Colonic mucosa (tissue), 4 donors: ENCODE results near the gene REC8. TPM values are rescaled to one million over a fixed set of nuclear protein-coding genes. Genes with fewer than 3 reads are reported as not detected.

Source experiments
- DNase-seq: peaks from one replicate; pipeline ENCODE4 v3.0.0-alpha.2; 2020
- H3K27ac ChIP-seq: fragments of 200-600 bp; one replicate; pipeline ENCODE4 v1.8.0; 2021
- H3K27me3 ChIP-seq: fragments of 200-600 bp; one replicate; pipeline ENCODE4 v1.8.0; 2021
- H3K36me3 ChIP-seq: fragments of 200-600 bp; one replicate; pipeline ENCODE4 v1.8.0; 2021
- H3K4me1 ChIP-seq: fragments of 200-600 bp; one replicate; pipeline ENCODE4 v1.8.0; 2021; ENCODE audit warnings: mild to moderate bottlenecking
- H3K4me3 ChIP-seq: fragments of 200-600 bp; one replicate; pipeline ENCODE4 v1.8.0; 2021
- H3K9ac ChIP-seq, 2 donors: one replicate each; pipeline ENCODE4 v1.7.0; 2013; ENCODE audit warnings: control low read depth in 2 of 2, low read depth in 2 of 2, low read length in 2 of 2
- H3K9me3 ChIP-seq: fragments of 200-600 bp; one replicate; pipeline ENCODE4 v1.8.0; 2021
- CTCF ChIP-seq: fragments of 200-600 bp; IDR thresholded peaks from one replicate; pipeline ENCODE4 v1.8.0; 2022; ENCODE audit warnings: antibody characterized with exemption, mild to moderate bottlenecking
- intact Hi-C: fragments of 100-400 bp; cut with DNase I; formaldehyde crosslinking; loops from one replicate; pipeline ENCODE4 v1.14.1; 2022
- total RNA-seq, 2 donors: library from RNA; stranded (reverse); fragmentation: NEBNext Ultra II Directional in 1 of 2; extraction: Animal tissue kit (Norgen Biotek cat#: 25700) in 1 of 2; gene quantifications; one replicate each; pipeline ENCODE4 v1.2.1, GENCODE V29; 2021
- donor health status: healthy.
- donor health status: DM: no; HTN: no; CAD: no.
- donor health status: DM: no; HTN: no; CAD: no.

REC8 gene
- total RNA-seq, 2 donors from 2014 or later: 5.1 TPM

GRCh38 chr14:24127673-24128072, 44.2 kb upstream of the REC8 start:
- Histone ChIP-seq H3K27ac (no peak overlapping the region), H3K9me3 (no peaks in the 10 kb centered on the region), H3K9ac (no peak overlapping the region), H3K4me1 (no peaks in the 10 kb centered on the region), H3K27me3 (no peaks in the 10 kb centered on the region), H3K36me3 (no peaks in the 10 kb centered on the region), H3K4me3 (no peak overlapping the region)
- no peak for DNase-seq
- intact Hi-C loops: no loop called here
- TF ChIP-seq CTCF: no peak

GRCh38 chr14:24129410-24129998, 42.4 kb upstream of the REC8 start:
- Histone ChIP-seq H3K4me3 (no peak overlapping the region), H3K9ac (no peak overlapping the region), H3K36me3 (no peaks in the 10 kb centered on the region), H3K27ac (no peak overlapping the region), H3K9me3 (no peaks in the 10 kb centered on the region), H3K27me3 (no peaks in the 10 kb centered on the region), H3K4me1 (no peaks in the 10 kb centered on the region)
- no peak for DNase-seq
- no peak for TF ChIP-seq CTCF
- intact Hi-C loops: no loop called here

- no peak for DNase-seq
- no peak within 1 kb of the TSS for H3K9ac ChIP-seq
- H3K4me3 ChIP-seq: no peak within 1 kb of the TSS
- TF ChIP-seq CTCF: no peak
- H3K4me1 ChIP-seq: no peaks in the 10 kb centered on the region
- H3K36me3 ChIP-seq: no peaks in the 10 kb centered on the region
- intact Hi-C loops: no loop called here
- no peak within 1 kb of the TSS for H3K27ac ChIP-seq
- H3K27me3 ChIP-seq: no peaks in the 10 kb centered on the region
- no peaks in the 10 kb centered on the region for H3K9me3 ChIP-seq
These were observed 41.5 kb upstream of the REC8 start, which contains the start of gene FITM1 for GRCh38 chr14:24130380-24130716. Gene FITM1, plus strand, starts transcription at chr14:24130659. Its CDS starts 905 bp downstream, at chr14:24131564.

GRCh38 chr14:24130717-24131548, 40.9 kb upstream of the REC8 start:
- intact Hi-C loops: no loop called here

GRCh38 chr14:24131549-24131966, 40.3 kb upstream of the REC8 start:
- Histone ChIP-seq H3K36me3 (no peaks in the 10 kb centered on the region), H3K27me3 (no peaks in the 10 kb centered on the region), H3K9me3 (no peaks in the 10 kb centered on the region), H3K9ac (no peak overlapping the region), H3K27ac (no peak overlapping the region), H3K4me1 (no peaks in the 10 kb centered on the region), H3K4me3 (no peak overlapping the region)
- no peak for TF ChIP-seq CTCF
- no peak for DNase-seq
- intact Hi-C loops: no loop called here

More at GRCh38 chr14:24130717-24131548, 40.9 kb upstream of the REC8 start:
- H3K27ac ChIP-seq: no peak overlapping the region
- H3K9ac ChIP-seq: no peak overlapping the region
- H3K27me3 ChIP-seq: no peaks in the 10 kb centered on the region
- DNase-seq: no peak
- no peak overlapping the region for H3K4me3 ChIP-seq
- H3K36me3 ChIP-seq: no peaks in the 10 kb centered on the region
- no peak for TF ChIP-seq CTCF
- no peaks in the 10 kb centered on the region for H3K9me3 ChIP-seq
- no peaks in the 10 kb centered on the region for H3K4me1 ChIP-seq
